ENCODE measurements around the gene RNF217.

Gene RNF217

GRCh38 chr6:125018136-125018535, 55.9 kb downstream of the RNF217 start:
- Histone ChIP-seq H3K36me3 (ENCODE audit: insufficient read depth) (no peaks in the 10 kb centered on the region), H3K79me2 (ENCODE audit: insufficient read depth, low read depth) (no peaks in the 10 kb centered on the region), H2AFZ (ENCODE audit: low read depth) (no peak overlapping the region), H3K4me3 (IDR thresholded peaks at IDR 0.05; ENCODE audit: insufficient read depth, low read depth, low read length) (no peak overlapping the region), H4K20me1 (ENCODE audit: insufficient read depth) (no peaks in the 10 kb centered on the region), H3K4me1 (ENCODE audit: low read depth, poor library complexity, severe bottlenecking) (peaks cover 14% of the 10 kb centered on the region), H3K9ac (no peak overlapping the region), H3K27ac (no peak overlapping the region), H3K4me2 (no peak overlapping the region), H3K27me3 (ENCODE audit: insufficient read depth, low read depth) (no peaks in the 10 kb centered on the region)
- TF ChIP-seq CTCF (conservative IDR thresholded peaks at IDR 0.05; ENCODE audit: low read depth, low read length), result no peak

GRCh38 chr6:125019281-125019680, 57.0 kb downstream of the RNF217 start:
- no peaks in the 10 kb centered on the region for H3K36me3 ChIP-seq (ENCODE audit: insufficient read depth)
- peaks cover 8% of the 10 kb centered on the region for H3K4me1 ChIP-seq (ENCODE audit: low read depth, poor library complexity, severe bottlenecking)
- no peaks in the 10 kb centered on the region for H3K79me2 ChIP-seq (ENCODE audit: insufficient read depth, low read depth)
- H3K27me3 ChIP-seq (ENCODE audit: insufficient read depth, low read depth), result no peaks in the 10 kb centered on the region
- no peaks in the 10 kb centered on the region for H4K20me1 ChIP-seq (ENCODE audit: insufficient read depth)
- TF ChIP-seq CTCF (conservative IDR thresholded peaks at IDR 0.05; ENCODE audit: low read depth, low read length), result no peak
- no peak overlapping the region for H3K9ac ChIP-seq
- H2AFZ ChIP-seq (ENCODE audit: low read depth), result no peak overlapping the region
- H3K27ac ChIP-seq, result no peak overlapping the region
- H3K4me2 ChIP-seq, result no peak overlapping the region
- no peak overlapping the region for H3K4me3 ChIP-seq (IDR thresholded peaks at IDR 0.05; ENCODE audit: insufficient read depth, low read depth, low read length)

GRCh38 chr6:125019918-125020317, 57.7 kb downstream of the RNF217 start:
- H4K20me1 ChIP-seq (ENCODE audit: insufficient read depth), result no peaks in the 10 kb centered on the region
- H3K36me3 ChIP-seq (ENCODE audit: insufficient read depth), result no peaks in the 10 kb centered on the region
- no peak overlapping the region for H3K4me3 ChIP-seq (IDR thresholded peaks at IDR 0.05; ENCODE audit: insufficient read depth, low read depth, low read length)
- H3K27ac ChIP-seq, result no peak overlapping the region
- no peaks in the 10 kb centered on the region for H3K27me3 ChIP-seq (ENCODE audit: insufficient read depth, low read depth)
- no peak overlapping the region for H3K4me2 ChIP-seq
- H2AFZ ChIP-seq (ENCODE audit: low read depth), result no peak overlapping the region
- H3K9ac ChIP-seq, result no peak overlapping the region
- no peaks in the 10 kb centered on the region for H3K79me2 ChIP-seq (ENCODE audit: insufficient read depth, low read depth)
- no peak for TF ChIP-seq CTCF (conservative IDR thresholded peaks at IDR 0.05; ENCODE audit: low read depth, low read length)
- peaks cover 2% of the 10 kb centered on the region for H3K4me1 ChIP-seq (ENCODE audit: low read depth, poor library complexity, severe bottlenecking)

GRCh38 chr6:125020385-125020784, 58.1 kb downstream of the RNF217 start:
- H3K4me3 ChIP-seq (IDR thresholded peaks at IDR 0.05; ENCODE audit: insufficient read depth, low read depth, low read length), result no peak overlapping the region

More at GRCh38 chr6:125020385-125020784, 58.1 kb downstream of the RNF217 start:
- Histone ChIP-seq H3K79me2 (ENCODE audit: insufficient read depth, low read depth) (no peaks in the 10 kb centered on the region), H3K9ac (no peak overlapping the region), H3K4me2 (no peak overlapping the region), H3K27me3 (ENCODE audit: insufficient read depth, low read depth) (no peaks in the 10 kb centered on the region), H4K20me1 (ENCODE audit: insufficient read depth) (no peaks in the 10 kb centered on the region), H3K36me3 (ENCODE audit: insufficient read depth) (no peaks in the 10 kb centered on the region), H2AFZ (ENCODE audit: low read depth) (no peak overlapping the region), H3K4me1 (ENCODE audit: low read depth, poor library complexity, severe bottlenecking) (no peaks in the 10 kb centered on the region), H3K27ac (no peak overlapping the region)
- no peak for TF ChIP-seq CTCF (conservative IDR thresholded peaks at IDR 0.05; ENCODE audit: low read depth, low read length)

Data from KMS-11 (cell line).